Ectodermal cell (in vitro differentiated cells): ENCODE results near the gene TMEM271.

Experiments
- H3K27ac ChIP-seq: 2 replicates; pipeline ENCODE4 v1.7.0; 2013; ENCODE audit warnings: mild to moderate bottlenecking, low read depth, low read length; ENCODE audit not compliant: insufficient read depth, poor library complexity, severe bottlenecking
- H3K27me3 ChIP-seq: 2 replicates; pipeline ENCODE4 v1.7.0; 2013; ENCODE audit warnings: mild to moderate bottlenecking, low read length; ENCODE audit not compliant: insufficient read depth, control insufficient read depth, poor library complexity, severe bottlenecking
- H3K36me3 ChIP-seq: one replicate; pipeline ENCODE4 v1.7.0; 2013; ENCODE audit warnings: low read length; ENCODE audit not compliant: control insufficient read depth, insufficient read depth
- H3K4me1 ChIP-seq: one replicate; pipeline ENCODE4 v1.7.0; 2013; ENCODE audit warnings: low read length; ENCODE audit not compliant: control insufficient read depth, insufficient read depth
- H3K4me3 ChIP-seq: 2 replicates; pipeline ENCODE4 v1.7.0; 2013; ENCODE audit warnings: low read depth, low read length, control low read depth; ENCODE audit not compliant: insufficient read depth
- H3K9me3 ChIP-seq: 2 replicates; pipeline ENCODE4 v1.7.0; 2013; ENCODE audit warnings: mild to moderate bottlenecking, low read length, moderate library complexity; ENCODE audit not compliant: control insufficient read depth
- WGBS, 2 experiments: methylation state at CpG; one replicate each; pipeline ENCODE4 v1.1.7; 2013; ENCODE audit warnings: missing lambda C conversion rate in 2 of 2; 5-methylcytosine and 5-hydroxymethylcytosine counted together

The TMEM271 gene

DNA sequence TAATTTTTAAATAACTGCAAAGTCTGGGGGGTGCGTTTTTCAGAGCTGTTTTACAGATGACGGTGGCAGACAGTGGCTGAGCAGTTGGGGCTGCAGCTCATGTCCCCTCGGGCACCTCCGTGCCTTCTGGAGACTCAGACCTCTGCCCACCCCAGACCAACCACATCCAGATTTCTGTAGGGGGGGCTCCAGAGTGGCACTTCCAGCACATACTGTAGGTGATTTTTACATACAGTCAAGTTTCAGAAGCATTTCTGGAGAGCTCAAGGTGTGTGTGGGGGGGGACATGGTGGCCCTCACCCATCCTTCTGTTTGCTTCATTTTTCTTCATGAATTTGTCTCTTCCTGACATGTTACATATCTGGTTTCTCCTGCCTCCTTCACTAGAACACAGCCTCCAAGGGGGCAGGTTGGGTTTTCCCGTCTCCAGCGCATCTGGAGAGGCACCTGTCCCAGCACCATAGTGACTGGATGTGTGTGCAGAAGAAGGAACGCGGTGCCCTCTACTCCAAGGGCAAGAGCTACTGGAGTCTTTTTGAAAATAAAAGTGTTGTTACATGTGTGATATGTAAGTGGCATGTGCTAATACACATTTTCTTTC, 37.5 kb downstream of the TMEM271 start:
- H3K36me3 ChIP-seq, result peaks cover 5% of the 10 kb centered on the region
- no peak overlapping the region for H3K4me3 ChIP-seq
- H3K9me3 ChIP-seq, result no peaks in the 10 kb centered on the region
- WGBS, 2 experiments, result 95 to 96% methylated on average over 8 of the region's 8 CpGs
- H3K4me1 ChIP-seq, result no peaks in the 10 kb centered on the region
- no peak overlapping the region for H3K27ac ChIP-seq
- no peaks in the 10 kb centered on the region for H3K27me3 ChIP-seq

DNA sequence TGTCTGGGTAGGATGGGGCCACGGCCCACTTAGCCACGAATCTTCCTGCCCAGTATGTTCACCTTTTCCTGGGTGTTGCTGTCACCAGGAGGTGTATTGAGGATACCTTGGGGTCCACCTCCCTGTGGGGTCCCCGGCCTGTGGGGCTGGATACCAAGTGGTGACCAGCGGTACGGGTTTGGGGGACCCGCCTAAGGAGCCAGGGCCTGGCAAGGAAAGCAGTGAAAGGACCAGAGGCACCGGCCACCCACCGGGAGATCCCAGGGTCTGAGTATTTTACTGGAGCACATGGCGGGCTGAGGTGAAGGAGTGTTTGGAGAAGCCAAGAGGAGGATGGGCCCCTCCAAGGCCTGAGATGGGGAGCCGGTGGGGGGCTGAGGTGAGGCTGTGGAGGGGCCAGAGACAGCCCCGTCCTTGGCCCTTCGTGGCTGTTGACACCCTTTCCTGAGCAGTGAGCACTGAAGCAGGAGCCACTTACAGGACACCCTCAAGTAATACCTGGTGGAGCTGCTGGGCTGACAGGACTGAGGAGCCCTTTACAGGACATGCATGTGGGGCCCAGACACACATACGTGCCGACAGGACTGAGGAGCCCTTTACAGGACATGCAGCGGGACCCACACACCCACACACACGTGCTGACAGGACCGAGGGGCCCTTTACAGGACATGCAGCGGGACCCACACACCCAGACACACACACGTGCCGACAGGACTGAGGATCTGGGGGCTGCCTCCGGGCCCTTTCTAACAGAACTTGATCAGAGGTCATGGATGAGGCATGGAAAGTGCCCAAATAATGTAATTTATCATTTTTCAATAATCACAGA, 38.4 kb downstream of the TMEM271 start:
- H3K9me3 ChIP-seq, result no peaks in the 10 kb centered on the region
- no peak overlapping the region for H3K27ac ChIP-seq
- H3K27me3 ChIP-seq, result no peaks in the 10 kb centered on the region
- no peaks in the 10 kb centered on the region for H3K4me1 ChIP-seq
- H3K36me3 ChIP-seq, result peaks cover 5% of the 10 kb centered on the region
- 94 to 96% methylated on average over 21 of the region's 21 CpGs for WGBS, 2 experiments
- H3K4me3 ChIP-seq, result no peak overlapping the region

DNA sequence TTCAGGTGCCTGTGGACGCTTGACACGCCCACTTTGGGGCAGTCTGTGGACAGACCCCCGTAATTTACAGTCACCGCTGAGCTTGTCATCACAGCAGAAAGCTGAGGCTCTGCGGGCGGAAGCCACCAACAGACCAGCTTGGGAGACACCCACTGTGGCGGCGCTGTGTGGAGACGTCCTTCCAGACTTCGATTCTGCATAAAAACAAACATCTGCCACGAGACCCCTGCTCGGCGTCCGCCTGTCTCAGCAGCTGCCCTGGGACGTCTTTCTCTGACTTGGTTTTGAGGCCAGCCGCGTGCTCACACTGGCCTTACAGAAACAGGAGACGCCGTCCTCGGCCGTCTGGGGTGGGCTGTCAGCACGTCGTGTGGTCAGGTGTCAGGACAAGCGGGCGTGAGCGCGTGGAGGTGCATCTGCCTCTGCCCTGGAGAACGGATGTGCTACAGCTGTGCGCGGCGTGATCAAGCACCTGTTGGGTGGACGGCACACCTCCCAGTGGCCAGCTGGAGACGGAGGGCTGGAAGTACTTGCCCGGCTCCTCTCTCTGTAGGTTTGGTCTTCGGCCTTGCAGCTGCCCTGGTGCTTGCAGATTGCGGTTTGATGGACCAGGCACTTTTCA, 39.6 kb downstream of the TMEM271 start:
- H3K27ac ChIP-seq, result no peak overlapping the region
- H3K9me3 ChIP-seq, result no peaks in the 10 kb centered on the region
- H3K27me3 ChIP-seq, result no peaks in the 10 kb centered on the region
- H3K4me1 ChIP-seq, result no peaks in the 10 kb centered on the region
- WGBS, 2 experiments, result 95 to 96% methylated on average over 36 of the region's 36 CpGs
- no peak overlapping the region for H3K4me3 ChIP-seq
- H3K36me3 ChIP-seq, result peaks cover 12% of the 10 kb centered on the region

DNA sequence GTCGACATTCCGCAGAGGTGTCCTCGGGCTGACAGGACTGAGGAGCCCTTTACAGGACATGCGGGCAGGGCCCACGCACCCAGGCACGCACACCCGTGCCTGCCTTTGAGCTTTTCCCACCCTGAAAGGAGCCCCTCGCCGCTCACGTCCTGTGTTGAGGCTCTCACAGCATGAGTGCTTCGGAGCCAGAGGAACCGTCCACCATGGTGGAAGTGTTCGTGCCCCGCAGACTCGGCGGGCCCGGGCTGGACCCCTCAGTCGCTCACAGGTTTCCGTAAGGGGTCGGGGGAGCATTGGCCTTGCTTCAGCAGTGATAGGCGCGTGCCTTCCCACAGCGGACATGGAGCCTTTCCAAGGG, 40.2 kb downstream of the TMEM271 start:
- H3K4me3 ChIP-seq, result no peak overlapping the region
- WGBS, 2 experiments, result 95% methylated on average over 23 of the region's 23 CpGs
- H3K27ac ChIP-seq, result no peak overlapping the region
- H3K4me1 ChIP-seq, result no peaks in the 10 kb centered on the region
- peaks cover 16% of the 10 kb centered on the region for H3K36me3 ChIP-seq
- H3K27me3 ChIP-seq, result no peaks in the 10 kb centered on the region
- no peaks in the 10 kb centered on the region for H3K9me3 ChIP-seq

DNA sequence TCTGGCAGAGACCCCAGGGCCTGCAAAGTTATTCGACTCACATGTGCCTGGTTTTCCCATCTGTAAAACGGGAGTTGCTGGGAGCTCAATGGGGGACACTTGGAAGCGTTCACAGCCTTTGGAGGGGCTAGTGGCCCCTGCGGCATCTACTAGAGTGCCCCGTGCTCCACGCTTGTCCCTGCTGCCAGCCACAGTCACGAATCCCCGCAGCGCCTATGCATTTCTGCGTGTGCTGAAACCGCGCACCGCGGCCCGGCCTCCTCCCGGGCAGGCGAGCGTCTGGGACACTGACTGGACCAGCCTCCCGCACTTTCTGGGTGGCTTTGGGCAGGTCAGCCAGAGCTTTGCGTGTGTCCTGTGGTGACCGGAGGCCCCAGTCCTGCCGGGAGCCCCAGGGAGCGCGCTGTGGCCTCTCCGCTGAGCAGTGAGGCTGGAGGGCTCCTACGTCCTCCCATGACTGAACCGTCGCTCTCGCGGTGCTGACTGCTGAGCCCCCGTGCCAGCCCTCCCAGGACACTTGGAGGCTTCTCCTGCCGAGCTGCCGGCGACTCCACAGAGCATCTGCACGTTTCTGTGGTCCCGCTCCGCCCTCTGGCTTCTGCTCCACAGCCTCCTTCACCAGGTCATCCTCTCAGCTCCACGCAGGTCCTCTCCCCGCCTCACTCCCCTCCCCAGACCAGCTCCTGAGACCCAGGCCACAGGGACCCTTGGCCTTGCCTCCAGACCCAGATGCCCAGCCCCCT, 40.7 kb downstream of the TMEM271 start:
- H3K4me1 ChIP-seq, result no peaks in the 10 kb centered on the region
- WGBS, 2 experiments, result 94 to 96% methylated on average over 39 of the region's 39 CpGs
- H3K4me3 ChIP-seq, result no peak overlapping the region
- H3K27ac ChIP-seq, result no peak overlapping the region
- no peaks in the 10 kb centered on the region for H3K27me3 ChIP-seq
- no peaks in the 10 kb centered on the region for H3K9me3 ChIP-seq
- H3K36me3 ChIP-seq, result peaks cover 21% of the 10 kb centered on the region

DNA sequence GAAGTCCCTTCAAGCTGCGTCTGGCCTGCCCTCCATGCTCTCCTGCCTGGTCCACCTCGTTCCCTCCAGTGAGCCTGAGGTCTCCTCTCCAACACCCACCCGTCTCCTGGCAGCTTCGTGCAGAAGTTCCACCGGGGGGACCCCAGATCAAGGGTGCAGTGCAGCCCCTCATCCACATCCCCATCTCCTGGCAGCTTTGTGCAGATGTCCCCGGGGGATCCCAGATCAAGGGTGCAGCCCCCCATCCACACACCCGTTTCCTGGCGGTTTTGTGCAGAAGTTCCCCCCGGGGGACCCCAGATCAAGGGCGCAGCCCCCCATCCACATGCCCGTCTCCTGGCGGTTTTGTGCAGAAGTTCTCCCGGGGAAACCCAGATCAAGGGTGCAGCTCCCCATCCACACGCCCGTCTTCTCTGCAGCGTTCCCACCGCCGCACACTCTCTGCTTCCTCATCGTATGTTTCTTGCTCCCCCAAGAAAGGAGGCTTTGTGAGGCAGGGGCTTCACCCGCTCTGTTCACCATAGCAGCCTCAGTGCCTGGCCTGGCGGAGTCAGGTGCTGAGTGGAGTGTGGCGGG, 41.4 kb downstream of the TMEM271 start:
- Histone ChIP-seq H3K27me3 (no peaks in the 10 kb centered on the region), H3K36me3 (peaks cover 22% of the 10 kb centered on the region)
- 95% methylated on average over 22 of the region's 22 CpGs for WGBS, 2 experiments

DNA sequence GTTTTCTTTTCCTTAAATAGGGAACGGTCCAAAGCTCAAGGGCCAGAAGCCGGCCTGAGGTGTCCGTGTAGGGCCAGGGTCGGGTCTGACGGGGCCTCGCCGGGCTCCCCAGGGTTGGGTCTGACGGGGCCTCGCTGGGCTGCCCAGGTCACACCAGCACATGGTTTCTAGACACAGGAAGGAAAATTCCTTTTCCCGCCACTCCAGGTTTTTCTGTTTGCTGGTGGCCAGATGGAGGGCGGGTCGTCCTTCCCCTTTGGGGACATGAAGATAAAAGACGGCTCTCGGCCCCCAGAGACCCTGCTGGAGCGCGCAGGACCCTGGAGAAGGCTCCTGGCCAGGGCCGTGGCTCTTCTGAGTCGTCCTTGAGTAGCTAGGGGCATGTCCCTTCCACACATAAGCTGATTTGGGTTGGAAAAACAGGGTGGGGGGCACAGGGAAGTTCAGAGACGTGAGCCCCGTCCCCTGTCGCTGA, 42.0 kb downstream of the TMEM271 start:
- Histone ChIP-seq H3K36me3 (peaks cover 22% of the 10 kb centered on the region), H3K4me3 (no peak overlapping the region), H3K27ac (no peak overlapping the region), H3K4me1 (no peaks in the 10 kb centered on the region), H3K9me3 (no peaks in the 10 kb centered on the region), H3K27me3 (no peaks in the 10 kb centered on the region)
- WGBS, 2 experiments, result 95 to 96% methylated on average over 21 of the region's 21 CpGs

More for the DNA sequence above, 41.4 kb downstream of the TMEM271 start:
- no peaks in the 10 kb centered on the region for H3K9me3 ChIP-seq
- H3K27ac ChIP-seq, result no peak overlapping the region
- no peak overlapping the region for H3K4me3 ChIP-seq
- H3K4me1 ChIP-seq, result no peaks in the 10 kb centered on the region

DNA sequence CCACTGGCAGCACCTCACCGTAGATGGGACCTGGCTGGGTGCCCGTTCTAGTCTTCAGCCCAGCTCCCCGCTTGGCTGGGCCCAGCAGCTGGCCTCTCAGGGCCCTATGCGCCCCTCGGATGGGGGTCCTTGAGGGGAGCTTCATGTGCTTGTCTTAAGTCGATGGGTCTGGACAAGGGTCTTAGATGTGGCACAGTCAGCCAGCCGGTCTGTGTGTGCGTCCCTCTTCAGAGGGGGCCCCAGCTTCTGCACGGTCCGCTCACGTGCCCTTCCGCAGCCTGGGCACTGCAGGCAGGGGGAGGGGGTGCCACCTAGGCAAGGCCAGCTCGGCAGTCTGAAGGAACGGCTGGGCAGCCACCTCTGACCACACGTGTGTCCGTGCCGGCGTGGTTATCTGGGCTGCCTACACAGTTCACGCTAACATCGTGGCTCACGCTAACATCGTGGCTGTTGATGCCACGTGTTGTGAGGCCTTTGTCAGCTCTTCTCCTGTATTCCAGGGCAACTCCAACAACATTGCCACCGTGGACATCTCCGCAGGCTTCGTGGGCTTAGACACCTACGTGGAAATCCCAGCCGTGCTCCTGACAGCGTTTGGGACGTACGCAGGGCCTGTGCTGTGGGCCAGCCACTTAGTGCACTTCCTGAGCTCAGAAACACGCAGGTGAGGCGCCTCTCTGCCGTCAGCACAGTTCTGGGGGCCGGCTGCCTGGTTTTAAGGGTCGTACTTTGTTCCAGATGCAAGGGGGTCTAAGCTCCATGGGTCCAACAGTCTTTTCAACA, 42.6 kb downstream of the TMEM271 start:
- Histone ChIP-seq H3K9me3 (no peaks in the 10 kb centered on the region), H3K36me3 (peaks cover 22% of the 10 kb centered on the region), H3K4me3 (no peak overlapping the region), H3K27ac (no peak overlapping the region), H3K27me3 (no peaks in the 10 kb centered on the region), H3K4me1 (no peaks in the 10 kb centered on the region)
- WGBS, 2 experiments, result 96% methylated on average over 36 of the region's 36 CpGs

DNA sequence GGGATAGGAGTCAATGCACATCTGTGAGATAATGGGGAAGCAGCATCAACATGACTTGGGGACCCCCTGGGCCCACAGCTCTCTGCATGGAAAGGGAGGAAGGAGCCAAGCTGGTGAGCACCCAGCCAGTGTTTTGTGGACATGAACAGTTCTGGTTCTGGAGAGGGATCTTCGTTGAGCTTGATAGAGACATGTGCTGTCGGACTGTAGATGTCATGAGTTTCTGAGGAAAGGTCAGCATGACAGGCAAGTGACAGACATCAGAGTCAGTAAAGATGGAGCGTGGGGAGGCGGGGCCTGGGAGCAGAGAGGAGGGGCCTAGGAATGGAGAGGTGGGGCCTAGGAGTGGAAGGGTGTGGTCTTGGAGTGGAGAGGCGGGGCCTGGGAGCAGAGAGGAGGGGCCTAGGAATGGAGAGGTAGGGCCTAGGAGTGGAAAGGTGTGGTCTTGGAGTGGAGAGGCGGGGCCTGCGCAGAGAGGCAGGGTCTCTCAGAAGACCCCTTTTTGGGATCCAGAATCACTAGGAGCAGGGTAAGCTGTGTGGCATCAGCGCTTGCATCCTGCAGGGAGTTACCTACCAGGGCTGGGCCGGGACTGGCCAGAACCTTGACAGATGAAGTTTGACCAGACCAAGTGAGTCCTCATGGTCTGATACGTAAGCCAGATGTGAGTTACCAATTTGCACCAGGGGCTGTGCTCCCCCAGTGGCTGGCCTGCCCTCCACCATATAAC, 43.3 kb downstream of the TMEM271 start:
- no peaks in the 10 kb centered on the region for H3K27me3 ChIP-seq
- no peaks in the 10 kb centered on the region for H3K9me3 ChIP-seq
- peaks cover 22% of the 10 kb centered on the region for H3K36me3 ChIP-seq
- H3K4me1 ChIP-seq, result no peaks in the 10 kb centered on the region
- 95 to 96% methylated on average over 10 of the region's 10 CpGs for WGBS, 2 experiments
- H3K4me3 ChIP-seq, result no peak overlapping the region
- no peak overlapping the region for H3K27ac ChIP-seq
